ENCODE measurements around the gene SERINC3. TPM values are rescaled to one million over a fixed set of nuclear protein-coding genes. Genes with fewer than 3 reads are reported as not detected.

The SERINC3 gene
- total and polyA plus RNA-seq, 2 of the 8 experiments (the other 6 are each of a cell fraction or from before 2014, with no cell fraction given): 47.2 to 66.0 TPM

GRCh38 chr20:44496976-44497375 lies 24.9 kb downstream of the SERINC3 start:
- Histone ChIP-seq H2BK15ac (ENCODE audit: low read length) (no peak overlapping the region), H3K18ac (ENCODE audit: extremely low read depth, low read length) (no peak overlapping the region), H3K23me2 (ENCODE audit: low read depth, low read length) (no peaks in the 10 kb centered on the region; the same call in 1 of the 2 replicates), H3K4ac (replicated peaks; ENCODE audit: insufficient read length, low read depth, low read length) (no peak overlapping the region), H2BK12ac (ENCODE audit: low read depth, low read length) (no peak overlapping the region), H3K79me1 (ENCODE audit: low read depth, low read length) (no peaks in the 10 kb centered on the region; the same call in 1 of the 2 replicates), H3K9me3 (ENCODE audit: insufficient read depth in 2 of 2, low read depth in 1 of 2, low read length in 1 of 2) (no peaks in the 10 kb centered on the region), H4K91ac (replicated peaks; ENCODE audit: insufficient read length, low read length) (no peak overlapping the region), H3K14ac (ENCODE audit: insufficient read length) (no peak overlapping the region), H3K9ac (replicated peaks in 1 of 4; ENCODE audit: extremely low read depth in 1 of 4, low read depth in 3 of 4, low read length in 3 of 4) (no peak overlapping the region), H4K20me1 (replicated peaks in 1 of 2; ENCODE audit: control insufficient read depth in 1 of 2, insufficient read depth in 2 of 2, low read length in 2 of 2) (peaks cover 0 to 2% of the 10 kb centered on the region in 2 experiments), H3K36me3 (ENCODE audit: control insufficient read depth in 2 of 4, insufficient read depth in 4 of 4, low read length in 3 of 4) (peaks cover 11 to 44% (median 32%) of the 10 kb centered on the region in 4 experiments; a peak in 7 of 8 replicates), H2AK5ac (ENCODE audit: low read depth, low read length) (no peak overlapping the region), H3K56ac (replicated peaks; ENCODE audit: insufficient read length, low read depth, low read length) (no peak overlapping the region), H3K27ac (ENCODE audit: low read depth, low read length) (no peak overlapping the region), H2BK5ac (ENCODE audit: low read depth, low read length) (no peak overlapping the region), H3K4me3 (ENCODE audit: extremely low read depth in 1 of 4, insufficient read depth in 2 of 4, low read depth in 3 of 4, low read length in 4 of 4) (no peak overlapping the region), H4K8ac (ENCODE audit: extremely low read depth, insufficient read depth, low read length) (no peak overlapping the region), H3K4me2 (ENCODE audit: insufficient read depth in 1 of 2, low read depth in 2 of 2, low read length in 2 of 2) (no peak overlapping the region), H3K79me2 (ENCODE audit: control insufficient read depth in 1 of 2, insufficient read depth in 2 of 2, low read length in 2 of 2) (no peaks in the 10 kb centered on the region), H2BK120ac (replicated peaks; ENCODE audit: low read depth, low read length) (no peak overlapping the region), H2BK20ac (ENCODE audit: low read length) (no peak overlapping the region), H2AFZ (ENCODE audit: low read length) (no peak overlapping the region), H3K4me1 (replicated peaks in 1 of 4; ENCODE audit: control insufficient read depth in 3 of 4, insufficient read depth in 4 of 4, low read length in 3 of 4) (no peaks in the 10 kb centered on the region), H4K5ac (ENCODE audit: insufficient read length, low read depth, low read length) (no peak overlapping the region), H3K23ac (ENCODE audit: insufficient read length) (no peak overlapping the region), H3K27me3 (replicated peaks in 1 of 4; ENCODE audit: control insufficient read depth in 3 of 4, extremely low read depth in 1 of 4, insufficient read depth in 3 of 4, low read length in 3 of 4) (no peaks in the 10 kb centered on the region)
- ChIA-PET POLR2A (ENCODE audit: partially characterized antibody) (no interaction called here), CTCF (ENCODE audit: partially characterized antibody) (no interaction called here)
- DNase-seq (ENCODE audit: low read depth in 1 of 2, low spot score in 2 of 2) (peak in 1 of 2 experiments; percentile 13), FAIRE-seq (no peak)
- WGBS, 2 experiments (ENCODE audit: extremely low coverage in 1 of 2, insufficient coverage in 1 of 2, insufficient read length in 1 of 2, insufficient replicate concordance in 2 of 2, low coverage in 1 of 2, low lambda C conversion rate in 2 of 2, missing lambda C conversion rate in 1 of 2): 94% methylated on average over 3 of the region's 3 CpGs; no CpG with 5 or more reads in 1 of the 2 experiments
- TF ChIP-seq BCL11A (IDR thresholded peaks at IDR 0.05; ENCODE audit: low read depth in 2 of 2, low read length in 2 of 2) (no peak), FOSL1 (IDR thresholded peaks at IDR 0.05; ENCODE audit: insufficient read depth, low read depth, low read length) (no peak), BRCA1 (IDR thresholded peaks at IDR 0.05; ENCODE audit: low read depth, low read length) (no peak), KDM1A (IDR thresholded peaks at IDR 0.05; ENCODE audit: borderline replicate concordance, low read length) (no peak), TCF12 (IDR thresholded peaks at IDR 0.05; ENCODE audit: low read depth, low read length) (no peak), TAF1 (IDR thresholded peaks at IDR 0.05; ENCODE audit: low read depth, low read length) (no peak), CREB1 (IDR thresholded peaks at IDR 0.05) (no peak), EZH2 (IDR thresholded peaks at IDR 0.05; ENCODE audit: low read depth, low read length, severe bottlenecking) (no peak), NRF1 (IDR thresholded peaks at IDR 0.05; ENCODE audit: low read depth, low read length) (no peak), ATF2 (IDR thresholded peaks at IDR 0.05; ENCODE audit: low read length) (no peak)
